ENCODE data around the gene AUTS2.

AUTS2 gene

DNA sequence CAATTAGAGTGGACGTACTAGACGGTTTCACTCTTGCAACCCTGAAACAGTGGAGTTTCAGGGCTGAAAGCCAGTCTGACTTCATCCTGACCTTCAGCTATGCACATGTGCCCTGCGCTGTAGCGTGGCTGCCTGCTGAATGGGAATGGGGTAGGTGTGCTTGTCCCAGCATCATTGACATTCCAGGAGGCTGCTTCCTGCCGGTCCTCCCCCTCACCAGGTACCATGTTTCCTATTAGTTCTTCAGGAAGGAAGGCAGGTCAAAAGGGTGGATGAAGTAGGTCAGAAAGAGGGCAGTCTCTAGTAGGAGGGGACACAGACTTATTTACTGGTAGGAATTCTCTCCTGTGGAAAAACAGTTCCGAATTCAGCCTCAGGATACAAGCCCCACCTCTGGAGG is 981.9 kb downstream of the AUTS2 start:
- Histone ChIP-seq H3K4me3 (replicated peaks; ENCODE audit: insufficient read depth, low read length) (no peak overlapping the region), H3K27me3 (ENCODE audit: insufficient read depth, poor library complexity, severe bottlenecking) (no peaks in the 10 kb centered on the region), H3K27ac (replicated peaks) (no peak overlapping the region)
- TF ChIP-seq CTCF (IDR thresholded peaks at IDR 0.05; ENCODE audit: insufficient read depth, low read length) = no peak
- TF ChIP-seq POLR2AphosphoS5 (IDR thresholded peaks at IDR 0.05; ENCODE audit: low read depth) = no peak
- no peak for TF ChIP-seq SPI1 (IDR thresholded peaks at IDR 0.05; ENCODE audit: borderline replicate concordance, low read depth)
- TF ChIP-seq REST (IDR thresholded peaks at IDR 0.05; ENCODE audit: insufficient replicate concordance, low read depth) = no peak
- no peak for TF ChIP-seq GABPA (IDR thresholded peaks at IDR 0.05; ENCODE audit: low read depth)
- no peak for DNase-seq (ENCODE audit: low read depth in 1 of 2, low spot score in 1 of 2)

DNA sequence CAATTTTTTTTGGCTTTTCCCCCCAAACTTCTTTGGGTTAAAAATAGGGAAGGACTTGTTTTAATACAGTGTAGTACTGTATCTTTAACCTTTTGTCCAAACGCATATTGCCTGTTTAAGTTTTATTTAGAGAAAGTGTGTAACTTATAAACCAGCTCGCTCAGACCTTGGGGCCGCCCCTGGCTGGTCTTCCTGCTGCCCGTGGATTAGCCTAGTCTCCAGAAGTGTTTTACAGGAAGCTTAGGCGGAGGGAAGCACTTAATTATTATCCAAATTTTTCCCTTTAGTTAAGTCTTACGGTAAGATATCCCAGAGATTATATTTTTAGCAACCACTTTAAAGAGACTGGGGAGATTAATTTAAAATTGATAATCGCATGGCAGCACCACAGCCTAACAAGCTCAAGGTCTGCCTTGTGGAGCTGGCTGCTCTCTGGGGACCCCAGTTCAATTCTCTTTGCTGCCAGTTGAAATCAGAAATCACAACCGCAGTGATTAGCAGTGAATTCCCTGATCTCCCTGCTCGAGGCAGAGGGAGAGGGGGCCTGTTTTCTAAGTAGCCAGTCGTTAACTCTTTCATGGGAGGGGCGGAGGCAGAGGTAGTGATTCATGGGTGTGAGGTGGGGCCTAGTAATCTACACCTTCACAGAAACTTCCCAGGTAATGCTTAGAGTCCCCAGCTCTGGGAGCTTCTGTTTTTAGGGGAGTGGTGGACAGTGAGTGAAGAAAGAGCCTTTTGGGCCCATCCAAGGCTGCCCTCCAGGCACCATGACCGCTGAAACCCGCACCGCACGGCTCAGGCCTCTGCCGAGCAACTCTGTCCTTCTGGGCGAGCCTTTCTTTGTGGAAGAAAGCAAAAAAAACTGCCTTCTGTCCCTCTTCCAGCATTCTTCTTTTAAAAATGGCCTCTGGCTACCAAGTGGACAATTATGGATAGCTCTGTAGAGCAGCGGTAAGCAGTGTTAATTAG is 984.9 kb downstream of the AUTS2 start:
- Histone ChIP-seq H3K27me3 (ENCODE audit: insufficient read depth, poor library complexity, severe bottlenecking) (no peaks in the 10 kb centered on the region), H3K4me3 (replicated peaks; ENCODE audit: insufficient read depth, low read length) (no peak overlapping the region), H3K27ac (replicated peaks) (no peak overlapping the region)
- TF ChIP-seq REST (IDR thresholded peaks at IDR 0.05; ENCODE audit: insufficient replicate concordance, low read depth) (no peak), SPI1 (IDR thresholded peaks at IDR 0.05; ENCODE audit: borderline replicate concordance, low read depth) (no peak), POLR2AphosphoS5 (IDR thresholded peaks at IDR 0.05; ENCODE audit: low read depth) (no peak), CTCF (IDR thresholded peaks at IDR 0.05; ENCODE audit: insufficient read depth, low read length) (no peak), GABPA (IDR thresholded peaks at IDR 0.05; ENCODE audit: low read depth) (no peak)
- DNase-seq (ENCODE audit: low read depth in 1 of 2, low spot score in 1 of 2) = no peak

DNA sequence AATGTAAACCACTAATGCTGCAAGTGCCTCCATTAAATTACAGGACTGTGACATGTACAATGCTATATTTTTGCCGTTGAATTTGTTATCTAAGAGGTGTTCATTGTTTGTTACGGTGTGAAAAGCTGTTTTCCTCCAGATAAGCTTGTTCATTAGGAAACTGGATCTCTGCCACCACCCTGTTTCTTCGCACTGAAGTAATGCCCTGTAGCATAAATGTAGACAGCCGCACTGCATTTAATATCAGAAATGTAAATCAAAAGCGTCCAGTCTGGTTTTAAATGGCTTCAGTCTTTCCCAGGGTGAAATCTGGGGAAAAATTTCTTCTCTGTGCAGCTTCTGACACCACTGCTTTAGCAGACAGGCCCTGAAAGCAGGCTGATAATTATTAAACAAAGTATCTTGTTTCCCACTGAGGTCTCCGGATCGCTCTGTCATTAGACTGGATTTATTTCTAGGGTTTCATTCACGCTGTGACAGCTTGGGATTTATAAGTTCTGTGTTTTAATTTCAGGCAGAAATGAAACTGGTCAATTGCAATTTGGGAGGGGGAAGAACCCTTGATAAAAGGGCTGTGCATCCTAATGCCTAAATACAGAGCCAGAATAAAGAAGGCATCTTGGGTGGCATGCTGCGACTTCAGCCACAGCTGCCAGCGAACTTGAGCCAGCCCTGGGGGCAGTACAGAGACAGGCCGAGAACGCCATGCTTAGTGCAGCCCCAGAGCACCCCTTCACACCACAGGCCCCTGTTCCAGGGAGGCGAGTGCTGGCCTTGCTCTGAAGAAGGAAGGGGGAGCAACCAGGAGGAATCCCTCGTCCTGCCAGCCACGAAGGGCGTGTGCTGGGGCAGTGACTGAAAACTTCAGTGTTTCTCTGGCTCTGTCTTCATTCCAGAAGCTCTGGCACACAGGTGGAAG is 985.9 kb downstream of the AUTS2 start:
- TF ChIP-seq GABPA (IDR thresholded peaks at IDR 0.05; ENCODE audit: low read depth) = no peak
- no peak for TF ChIP-seq REST (IDR thresholded peaks at IDR 0.05; ENCODE audit: insufficient replicate concordance, low read depth)
- TF ChIP-seq SPI1 (IDR thresholded peaks at IDR 0.05; ENCODE audit: borderline replicate concordance, low read depth) = no peak
- TF ChIP-seq POLR2AphosphoS5 (IDR thresholded peaks at IDR 0.05; ENCODE audit: low read depth) = no peak
- TF ChIP-seq CTCF (IDR thresholded peaks at IDR 0.05; ENCODE audit: insufficient read depth, low read length) = no peak
- Histone ChIP-seq H3K4me3 (replicated peaks; ENCODE audit: insufficient read depth, low read length) (no peak overlapping the region), H3K27me3 (ENCODE audit: insufficient read depth, poor library complexity, severe bottlenecking) (no peaks in the 10 kb centered on the region), H3K27ac (replicated peaks) (no peak overlapping the region)
- no peak for DNase-seq (ENCODE audit: low read depth in 1 of 2, low spot score in 1 of 2)

Measured in HL-60 (cell line).